OCI-LY3 (cell line): Measurements from ENCODE around the gene CBY1.

Experiments
- CTCF ChIP-seq: fragments of 200-600, 300-600 bp; sonication (generic); IDR thresholded peaks from 2 replicates; pipeline ENCODE4 v1.5.1; 2014; ENCODE audit warnings: antibody characterized with exemption, low read length, low read depth
- EZH2phosphoT487 ChIP-seq: fragments of 200-600 bp; shearing (Covaris generic); IDR thresholded peaks from 2 replicates; pipeline ENCODE4 v1.6.1; 2018; ENCODE audit warnings: antibody characterized with exemption, mixed run types, low read depth

- no peak for TF ChIP-seq CTCF
- no peak for TF ChIP-seq EZH2phosphoT487
Observed at GRCh38 chr22:38610234-38610633, 46.2 kb upstream of the CBY1 start.
